ENCODE results near the gene TUBB4B.

The TUBB4B gene

GRCh38 chr9:137263506-137263905 is 22.4 kb downstream of the TUBB4B start:
- DNase-seq (ENCODE audit: extremely low read depth, low read depth) = no peak
- TF ChIP-seq, protein P1, sequence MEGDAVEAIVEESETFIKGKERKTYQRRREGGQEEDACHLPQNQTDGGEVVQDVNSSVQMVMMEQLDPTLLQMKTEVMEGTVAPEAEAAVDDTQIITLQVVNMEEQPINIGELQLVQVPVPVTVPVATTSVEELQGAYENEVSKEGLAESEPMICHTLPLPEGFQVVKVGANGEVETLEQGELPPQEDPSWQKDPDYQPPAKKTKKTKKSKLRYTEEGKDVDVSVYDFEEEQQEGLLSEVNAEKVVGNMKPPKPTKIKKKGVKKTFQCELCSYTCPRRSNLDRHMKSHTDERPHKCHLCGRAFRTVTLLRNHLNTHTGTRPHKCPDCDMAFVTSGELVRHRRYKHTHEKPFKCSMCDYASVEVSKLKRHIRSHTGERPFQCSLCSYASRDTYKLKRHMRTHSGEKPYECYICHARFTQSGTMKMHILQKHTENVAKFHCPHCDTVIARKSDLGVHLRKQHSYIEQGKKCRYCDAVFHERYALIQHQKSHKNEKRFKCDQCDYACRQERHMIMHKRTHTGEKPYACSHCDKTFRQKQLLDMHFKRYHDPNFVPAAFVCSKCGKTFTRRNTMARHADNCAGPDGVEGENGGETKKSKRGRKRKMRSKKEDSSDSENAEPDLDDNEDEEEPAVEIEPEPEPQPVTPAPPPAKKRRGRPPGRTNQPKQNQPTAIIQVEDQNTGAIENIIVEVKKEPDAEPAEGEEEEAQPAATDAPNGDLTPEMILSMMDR (IDR thresholded peaks at IDR 0.05; ENCODE audit: low read depth, low read length, missing control alignments) = no peak
- no peak overlapping the region for H3K4me3 ChIP-seq (replicated peaks; ENCODE audit: low read depth, low read length)

DNA sequence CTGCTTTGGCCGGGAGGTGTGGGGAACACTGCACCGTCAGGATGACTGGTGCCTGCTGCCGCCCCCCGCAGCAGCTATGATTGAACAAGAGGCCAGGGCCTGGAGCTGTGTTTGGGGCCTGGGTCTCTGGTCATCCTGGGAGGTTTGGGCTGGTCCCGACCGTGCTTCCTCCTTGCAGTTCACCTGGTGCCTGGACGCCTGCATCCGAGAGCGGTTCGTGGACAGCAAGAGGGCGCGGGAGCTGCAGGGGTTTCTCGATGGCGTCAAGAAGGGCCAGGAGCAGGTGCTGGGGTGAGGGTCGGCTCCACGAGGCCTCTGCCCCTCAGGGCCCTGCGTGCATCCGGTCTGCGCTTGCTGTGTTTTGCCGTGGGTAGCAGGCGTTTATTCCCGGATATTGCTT is 23.0 kb downstream of the TUBB4B start:
- no peak for DNase-seq (ENCODE audit: extremely low read depth, low read depth)
- TF ChIP-seq, protein P1 (IDR thresholded peaks at IDR 0.05; ENCODE audit: low read depth, low read length, missing control alignments) = no peak
- H3K4me3 ChIP-seq (replicated peaks; ENCODE audit: low read depth, low read length) = no peak overlapping the region

GRCh38 chr9:137265496-137266161 is 24.5 kb downstream of the TUBB4B start:
- H3K4me3 ChIP-seq (replicated peaks; ENCODE audit: low read depth, low read length) = no peak overlapping the region
- TF ChIP-seq, protein P1 (IDR thresholded peaks at IDR 0.05; ENCODE audit: low read depth, low read length, missing control alignments) = no peak
- no peak for DNase-seq (ENCODE audit: extremely low read depth, low read depth)

DNA sequence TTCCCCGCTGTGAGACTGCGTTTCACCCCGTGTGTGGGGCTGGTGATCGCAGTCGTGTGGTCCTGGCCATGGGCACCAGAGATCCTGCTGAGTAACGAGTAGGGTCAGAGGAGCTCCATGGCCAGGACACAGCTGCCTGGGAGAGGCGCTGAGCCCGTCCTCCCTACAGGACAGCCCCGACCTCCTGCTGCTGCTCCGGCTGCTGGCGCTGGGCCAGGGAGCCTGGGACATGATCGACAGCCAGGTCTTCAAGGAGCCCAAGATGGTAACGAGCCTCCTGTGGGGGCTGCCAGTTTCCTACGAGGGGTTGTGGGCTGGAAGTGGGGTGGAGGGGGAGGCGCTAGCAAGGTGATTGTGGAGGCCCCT is 25.1 kb downstream of the TUBB4B start:
- H3K4me3 ChIP-seq (replicated peaks; ENCODE audit: low read depth, low read length) = no peak overlapping the region
- TF ChIP-seq, protein P1 (IDR thresholded peaks at IDR 0.05; ENCODE audit: low read depth, low read length, missing control alignments) = no peak
- DNase-seq (ENCODE audit: extremely low read depth, low read depth) = no peak

- no peak overlapping the region for H3K4me3 ChIP-seq (replicated peaks; ENCODE audit: low read depth, low read length)
- TF ChIP-seq, protein P1 (IDR thresholded peaks at IDR 0.05; ENCODE audit: low read depth, low read length, missing control alignments) = no peak
Measured at GRCh38 chr9:137266585-137267453, 25.7 kb downstream of the TUBB4B start.

GRCh38 chr9:137267933-137268355 is 26.9 kb downstream of the TUBB4B start:
- no peak overlapping the region for H3K4me3 ChIP-seq (replicated peaks; ENCODE audit: low read depth, low read length)
- TF ChIP-seq, protein P1 (IDR thresholded peaks at IDR 0.05; ENCODE audit: low read depth, low read length, missing control alignments) = no peak
- no peak for DNase-seq (ENCODE audit: extremely low read depth, low read depth)

More at GRCh38 chr9:137266585-137267453, 25.7 kb downstream of the TUBB4B start:
- DNase-seq (ENCODE audit: extremely low read depth, low read depth) = no peak

All from HFF-Myc (cell line).